Measurements from ENCODE around the gene SH2D6. TPM values are rescaled to one million over a fixed set of nuclear protein-coding genes. Genes with fewer than 3 reads are reported as not detected.

The SH2D6 gene
- total RNA-seq, 4 donors from 2014 or later = 7.6 to 14.2 (median 11.4) TPM; not detected in 1

- Histone ChIP-seq H3K9me3 (no peaks in the 10 kb centered on the region), H3K27ac (peak overlapping the region; percentile 90 to 94 (median 94)), H3K4me1 (peaks cover 28 to 50% (median 41%) of the 10 kb centered on the region in 4 donors), H3K4me3 (no peak overlapping the region), H3K27me3 (no peaks in the 10 kb centered on the region), H3K36me3 (no peaks in the 10 kb centered on the region)
- 91% methylated on average over 20 of the region's 21 CpGs; no CpG with 5 or more reads in 1 of the 2 donors for WGBS, 2 donors (ENCODE audit: low coverage in 1 of 2)
- no peak for DNase-seq
- intact Hi-C loops (cut with DNase I; ENCODE audit: low total_unique reads) (loop anchor here (5.0 kb wide), 1 partner anchor 102 kb away; the partner anchor contains the start of gene MAT2A), in situ Hi-C loops (cut with MboI; ENCODE audit: low pct_ligation_motif_present in 1 of 4, low pct_unique_long_range_greater_than_20kb in 1 of 4, low sequenced_read_pairs in 3 of 4) (no loop called here)
- TF ChIP-seq POLR2A (IDR thresholded peaks at IDR 0.05) (no peak), CTCF (IDR thresholded peaks at IDR 0.05) (no peak), POLR2AphosphoS5 (IDR thresholded peaks at IDR 0.05) (no peak), EP300 (IDR thresholded peaks at IDR 0.05; ENCODE audit: low read depth) (no peak)
These were observed 16.9 kb downstream of the SH2D6 start for GRCh38 chr2:85435220-85435958.

GRCh38 chr2:85435981-85436835 lies 17.7 kb downstream of the SH2D6 start:
- WGBS, 2 donors (ENCODE audit: low coverage in 1 of 2) = 92% methylated on average over 15 of the region's 16 CpGs; no CpG with 5 or more reads in 1 of the 2 donors
- intact Hi-C loops (cut with DNase I; ENCODE audit: low total_unique reads) (loop anchor here (5.0 kb wide), 1 partner anchor 101 kb away; the partner anchor contains the start of gene MAT2A), in situ Hi-C loops (cut with MboI; ENCODE audit: low pct_ligation_motif_present in 1 of 4, low pct_unique_long_range_greater_than_20kb in 1 of 4, low sequenced_read_pairs in 3 of 4) (no loop called here)
- Histone ChIP-seq H3K27me3 (no peaks in the 10 kb centered on the region), H3K27ac (peak overlapping the region; percentile 90 to 94 (median 94)), H3K9me3 (no peaks in the 10 kb centered on the region), H3K4me1 (peaks cover 28 to 50% (median 41%) of the 10 kb centered on the region in 4 donors), H3K4me3 (no peak overlapping the region), H3K36me3 (no peaks in the 10 kb centered on the region)
- no peak for TF ChIP-seq POLR2AphosphoS5 (IDR thresholded peaks at IDR 0.05)
- no peak for DNase-seq

GRCh38 chr2:85436836-85437487 lies 18.4 kb downstream of the SH2D6 start:
- DNase-seq = no peak
- no peak for TF ChIP-seq POLR2AphosphoS5 (IDR thresholded peaks at IDR 0.05)
- no peak for TF ChIP-seq EP300 (IDR thresholded peaks at IDR 0.05; ENCODE audit: low read depth)
- no peak for TF ChIP-seq CTCF (IDR thresholded peaks at IDR 0.05)
- TF ChIP-seq POLR2A (IDR thresholded peaks at IDR 0.05) = no peak
- Histone ChIP-seq H3K4me1 (peaks cover 28 to 50% (median 41%) of the 10 kb centered on the region in 4 donors), H3K36me3 (no peaks in the 10 kb centered on the region), H3K27ac (peak overlapping the region; percentile 90 to 94 (median 94)), H3K9me3 (no peaks in the 10 kb centered on the region), H3K4me3 (peak overlapping the region in 2 of 4 donors; percentile 42 to 55), H3K27me3 (no peaks in the 10 kb centered on the region)
- in situ Hi-C loops (cut with MboI; ENCODE audit: low pct_ligation_motif_present in 1 of 4, low pct_unique_long_range_greater_than_20kb in 1 of 4, low sequenced_read_pairs in 3 of 4) = no loop called here
- 0 to 61% methylated on average over 1 to 10 of the region's 10 CpGs for WGBS, 2 donors (ENCODE audit: low coverage in 1 of 2)
- intact Hi-C loops (cut with DNase I; ENCODE audit: low total_unique reads) = loop anchor here (5.0 kb wide), 1 partner anchor 100 kb away; the partner anchor contains the start of gene MAT2A

- WGBS, 2 donors (ENCODE audit: low coverage in 1 of 2) = 0 to 7% methylated on average over 4 to 43 of the region's 64 CpGs
- intact Hi-C loops (cut with DNase I; ENCODE audit: low total_unique reads) = loop anchor here (5.0 kb wide), 1 partner anchor 100 kb away; the partner anchor contains the start of gene MAT2A
- in situ Hi-C loops (cut with MboI; ENCODE audit: low pct_ligation_motif_present in 1 of 4, low pct_unique_long_range_greater_than_20kb in 1 of 4, low sequenced_read_pairs in 3 of 4) = no loop called here
- Histone ChIP-seq H3K27ac (peak overlapping the region; percentile 90 to 94 (median 94)), H3K4me3 (peak overlapping the region; percentile 12 to 55 (median 36)), H3K36me3 (no peaks in the 10 kb centered on the region), H3K4me1 (peaks cover 28 to 50% (median 41%) of the 10 kb centered on the region in 4 donors), H3K27me3 (no peaks in the 10 kb centered on the region), H3K9me3 (no peaks in the 10 kb centered on the region)
- DNase-seq = peak; percentile 88
- TF ChIP-seq CTCF (IDR thresholded peaks at IDR 0.05) (no peak), POLR2A (IDR thresholded peaks at IDR 0.05) (peak; percentile 82), EP300 (IDR thresholded peaks at IDR 0.05; ENCODE audit: low read depth) (peak; percentile 83), POLR2AphosphoS5 (IDR thresholded peaks at IDR 0.05) (peak; percentile 72 to 93 (median 88))
These were observed 19.1 kb downstream of the SH2D6 start for GRCh38 chr2:85437488-85438200.
